HepG2 (cell line): ENCODE measurements around the gene THAP2. TPM values are rescaled to one million over a fixed set of nuclear protein-coding genes. Genes with fewer than 3 reads are reported as not detected.

Experiments used
- CREBL2 ChIP-seq: sonication (generic); formaldehyde crosslinking; IDR thresholded peaks from 2 replicates; pipeline ENCODE4 v1.8.1; 2023; ENCODE audit warnings: missing genetic modification reagents, mild to moderate bottlenecking, borderline replicate concordance
- NONO ChIP-seq, 2 experiments: fragments of 450-650 bp in 1 of 2; sonication (generic) in 1 of 2; formaldehyde crosslinking in 1 of 2; IDR thresholded peaks in 1 of 2; conservative IDR thresholded peaks in 1 of 2; 2 replicates each; pipeline versions ENCODE4 v1.6.1 to v1.8.0; 2017 to 2022; ENCODE audit warnings: mild to moderate bottlenecking in 1 of 2, missing genetic modification reagents in 1 of 2, moderate library complexity in 1 of 2
- PRDM10 ChIP-seq: sonication (generic); formaldehyde crosslinking; IDR thresholded peaks from 2 replicates; pipeline ENCODE4 v1.4.0; 2020; ENCODE audit warnings: low read depth, missing genetic modification reagents
- TRIM22 ChIP-seq: fragments of 450-650 bp; IDR thresholded peaks from 2 replicates; pipeline ENCODE4 v1.6.1; 2017
- ZMAT5 ChIP-seq: sonication (generic); formaldehyde crosslinking; IDR thresholded peaks from 2 replicates; pipeline ENCODE4 v1.5.0; 2020; ENCODE audit warnings: mild to moderate bottlenecking, low read depth, missing genetic modification reagents, borderline replicate concordance
- ZNF121 ChIP-seq: sonication (generic); formaldehyde crosslinking; IDR thresholded peaks from 2 replicates; pipeline ENCODE4 v1.5.0; 2020; ENCODE audit warnings: mild to moderate bottlenecking, missing genetic modification reagents
- ZNF7 ChIP-seq: IDR thresholded peaks from 2 replicates; pipeline ENCODE4 v1.6.1; 2016; ENCODE audit warnings: missing biosample characterization, missing genetic modification reagents
- polyA plus RNA-seq, 8 experiments: library from polyadenylated mRNA; depleted of rRNA in 3 of 8; stranded (reverse) in 7 of 8; unstranded in 1 of 8; fragments of >200 nt; fragmentation: Illumina TruSeq in 4 of 8; extraction: Trizol in 4 of 8; gene quantifications; 2 replicates each; pipeline versions ENCODE4 v1.2.1 to v1.2.3, GENCODE V29; 2011 to 2016; ENCODE audit warnings: low read depth in 4 of 8, missing spikeins in 1 of 8, mixed read lengths in 1 of 8; ENCODE audit not compliant: insufficient read depth in 1 of 8
- total RNA-seq, 5 experiments: library from RNA; depleted of rRNA; stranded (reverse); fragments of >200 nt; fragmentation: Illumina TruSeq; extraction: Trizol; gene quantifications; 2 replicates each; pipeline ENCODE4 v1.2.3, GENCODE V29; 2016; ENCODE audit warnings: low read depth in 1 of 5

Gene THAP2
- total and polyA plus RNA-seq, 2 of the 13 experiments (the other 11 are each of a cell fraction or from before 2014, with no cell fraction given) = 5.2 to 6.2 TPM

- TF ChIP-seq PRDM10 (CRISPR knock-in tag) (no peak), TRIM22 (no peak), ZMAT5 (CRISPR knock-in tag) (no peak), NONO (IDR thresholded peaks at IDR 0.05) (no peak), NONO (CRISPR knock-in tag; conservative IDR thresholded peaks at IDR 0.05) (no peak), ZNF121 (CRISPR knock-in tag) (no peak), CREBL2 (CRISPR knock-in tag) (no peak), ZNF7 (CRISPR knock-in tag) (no peak)
Observed at GRCh38 chr12:71694099-71694820, 30.2 kb downstream of the THAP2 start (continued).
